Inflammatory macrophage (primary cell): ENCODE results near the gene CLEC2L.
"Not testable (repeated sequence)": the region's sequence is repeated elsewhere in the genome, so short reads cannot be mapped to it uniquely, and the experiment has no call there.

Source experiments
- DNase-seq, 2 donors: peaks; one replicate each; pipeline ENCODE4 v3.0.0-alpha.2; 2020 to 2022

CLEC2L gene

DNA sequence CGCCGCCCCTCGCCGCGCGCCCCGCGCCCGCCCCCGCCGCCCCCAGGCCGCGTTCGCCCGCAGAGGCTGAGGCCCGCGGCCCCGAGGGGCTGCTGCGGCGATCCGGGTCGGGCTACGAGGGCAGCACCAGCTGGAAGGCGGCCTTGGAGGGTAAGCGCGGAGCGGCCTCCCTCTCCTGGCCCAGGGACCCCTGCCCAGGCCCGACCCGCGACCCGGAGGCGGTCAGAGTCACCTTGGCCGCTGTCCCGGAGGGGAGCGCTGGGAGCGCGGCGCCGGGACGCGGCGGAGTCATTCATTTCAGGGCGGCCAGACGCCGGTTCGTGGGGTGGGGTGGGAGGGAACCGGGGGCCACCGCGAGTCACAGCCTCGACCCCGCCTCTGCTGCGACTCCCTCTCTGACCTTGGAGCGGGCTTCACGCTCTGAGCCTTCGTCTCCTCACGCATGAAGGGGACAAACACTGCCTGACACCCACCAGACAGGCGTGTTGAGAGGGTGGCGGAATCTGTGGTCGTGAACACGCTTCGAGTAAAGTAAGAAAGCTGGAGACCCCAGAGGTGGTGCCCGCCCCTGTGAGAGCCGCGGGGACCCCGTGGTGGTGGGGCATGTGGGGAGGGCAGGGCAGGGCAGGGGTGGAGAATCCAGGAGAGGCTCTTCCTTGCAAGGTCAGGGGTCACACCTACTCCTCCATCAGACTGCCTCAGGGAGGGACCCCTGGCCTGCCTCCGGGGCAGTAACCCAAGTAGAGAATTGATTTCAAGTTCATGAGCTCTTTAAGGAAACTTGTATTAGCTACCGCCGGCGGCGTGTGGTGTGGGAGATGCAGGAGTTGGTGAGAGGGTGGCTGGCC, 707 bp downstream of the CLEC2L start:
- DNase-seq, result no peak

DNA sequence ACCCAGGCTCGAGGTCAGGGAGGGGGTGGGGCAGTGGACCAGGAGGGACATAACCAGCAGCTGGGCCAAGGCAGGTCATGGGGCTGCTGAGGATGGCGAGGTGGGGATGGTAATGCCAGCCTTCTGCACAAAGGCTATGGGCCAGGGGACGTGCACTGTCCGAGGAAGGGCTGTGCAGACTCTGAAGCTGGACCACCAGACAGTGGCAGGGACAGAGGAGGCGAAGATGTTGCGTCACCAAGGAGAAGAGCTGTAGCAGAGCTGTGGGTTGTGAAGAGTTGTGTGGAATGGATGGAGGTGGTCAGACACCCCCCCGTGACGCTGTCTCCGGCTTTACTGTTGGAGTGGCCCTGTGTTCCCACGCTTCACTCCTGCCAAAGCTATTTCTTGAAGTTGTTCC, 1.8 kb downstream of the CLEC2L start:
- no peak for DNase-seq

DNA sequence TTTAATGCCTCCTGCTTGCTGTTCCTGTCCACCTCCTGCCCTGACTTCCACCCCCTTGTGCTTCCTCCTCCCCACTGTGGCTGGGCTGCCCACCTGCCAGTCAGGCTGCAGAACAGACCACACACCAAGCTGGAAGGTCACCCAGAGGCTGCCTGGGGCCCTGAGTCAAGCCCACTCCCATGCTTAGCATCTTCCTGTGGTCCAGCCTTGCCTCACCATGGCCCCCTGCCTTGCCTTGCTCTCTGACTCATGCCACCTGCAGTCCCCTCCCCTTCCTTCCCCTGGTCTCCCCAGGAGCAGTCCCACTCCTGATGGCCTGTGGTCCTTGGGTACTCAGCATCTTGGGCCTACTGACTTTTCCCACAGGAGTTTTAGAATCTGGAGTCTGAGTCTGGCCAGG, 2.3 kb downstream of the CLEC2L start:
- no peak for DNase-seq

DNA sequence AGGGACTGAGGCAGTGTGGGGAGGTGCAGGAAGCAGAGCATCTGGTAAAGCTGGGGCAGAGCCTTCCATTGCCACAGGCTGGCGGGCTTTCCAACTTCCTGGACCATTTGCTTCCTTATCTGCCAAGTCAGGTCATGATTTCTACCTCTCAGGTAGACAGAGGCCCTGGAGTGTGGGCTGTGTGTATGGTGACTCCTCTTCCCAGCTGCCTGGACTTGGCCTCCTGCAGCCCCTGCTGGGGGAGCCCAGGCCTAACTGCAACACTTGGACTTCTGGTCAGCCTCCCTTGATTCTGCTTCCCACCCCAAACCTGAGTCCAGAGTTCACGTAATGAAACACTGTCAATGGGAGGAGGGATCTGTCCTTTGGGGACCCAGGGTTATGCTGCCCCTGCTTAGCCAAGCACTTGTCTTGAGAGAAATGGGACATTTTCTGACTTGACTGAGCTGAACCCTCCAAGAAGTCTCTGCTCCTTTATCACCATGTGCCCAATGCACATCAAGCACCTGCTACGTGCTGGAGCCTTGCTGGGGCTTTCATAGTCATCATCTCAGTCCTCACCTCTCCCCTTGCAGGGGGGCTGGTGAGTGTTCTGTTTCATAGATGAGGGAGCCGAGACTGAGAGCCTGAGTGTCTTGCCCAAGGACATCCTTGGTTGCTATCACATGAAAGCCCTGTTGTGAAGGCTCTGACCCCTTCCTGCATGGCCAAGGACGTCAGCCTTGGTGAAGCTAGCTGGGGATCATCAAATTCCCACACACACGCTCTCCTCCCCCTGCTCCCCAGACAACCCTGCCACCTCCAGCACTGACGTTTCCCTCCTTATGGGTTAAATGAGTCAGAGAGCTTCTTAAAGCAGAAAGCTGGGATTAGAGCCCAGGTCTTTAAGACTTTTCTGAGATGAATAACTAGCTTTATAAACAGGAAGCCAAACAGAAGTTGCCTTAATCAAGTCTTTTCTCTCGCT, 3.4 kb downstream of the CLEC2L start:
- DNase-seq, result peak in 1 of 2 donors; percentile 8

DNA sequence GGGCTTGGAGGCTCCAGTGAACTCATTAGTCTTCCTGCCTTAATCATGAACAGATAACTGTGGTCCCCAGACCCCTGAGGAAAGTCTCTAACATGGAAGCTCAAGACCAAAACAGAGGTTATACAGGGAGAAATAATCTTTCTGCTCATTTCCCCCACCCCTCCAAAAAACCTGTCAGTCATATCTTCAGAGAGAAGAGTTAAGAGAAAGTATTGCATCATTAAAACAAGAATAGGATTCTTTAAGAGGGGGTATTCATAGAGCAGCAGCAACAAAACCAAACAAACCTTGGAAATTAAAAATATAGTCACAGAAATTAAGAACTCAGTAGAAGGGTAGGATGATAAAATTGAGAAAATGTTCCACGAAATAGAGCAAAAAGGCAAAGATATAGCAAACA, 7.6 kb downstream of the CLEC2L start:
- DNase-seq, result no peak

DNA sequence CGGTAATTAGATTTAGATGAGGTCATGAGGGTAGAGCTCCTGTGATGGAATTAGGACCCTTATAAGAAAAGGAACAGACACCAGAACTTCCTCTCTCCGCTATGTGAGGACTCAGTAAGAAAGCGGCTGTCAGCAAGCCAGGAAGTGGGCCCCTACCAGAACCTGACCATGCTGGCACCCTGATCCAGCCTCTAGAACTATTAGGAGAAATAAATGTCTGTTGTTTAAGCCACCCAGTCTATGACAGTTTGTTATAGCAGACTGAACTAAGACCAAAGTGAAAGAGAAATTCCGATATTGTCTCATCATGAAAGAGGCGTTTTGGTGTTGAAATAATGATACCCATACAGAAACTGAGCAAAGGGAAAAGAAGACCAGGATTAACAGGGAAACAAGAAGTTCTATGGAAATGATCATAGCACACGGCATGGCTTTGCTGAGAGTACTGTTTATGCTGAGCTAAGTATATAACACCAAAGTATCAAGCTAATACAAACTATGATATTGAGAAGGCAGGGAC, 9.2 kb downstream of the CLEC2L start:
- DNase-seq, result peak in 1 of 2 donors; percentile 4

DNA sequence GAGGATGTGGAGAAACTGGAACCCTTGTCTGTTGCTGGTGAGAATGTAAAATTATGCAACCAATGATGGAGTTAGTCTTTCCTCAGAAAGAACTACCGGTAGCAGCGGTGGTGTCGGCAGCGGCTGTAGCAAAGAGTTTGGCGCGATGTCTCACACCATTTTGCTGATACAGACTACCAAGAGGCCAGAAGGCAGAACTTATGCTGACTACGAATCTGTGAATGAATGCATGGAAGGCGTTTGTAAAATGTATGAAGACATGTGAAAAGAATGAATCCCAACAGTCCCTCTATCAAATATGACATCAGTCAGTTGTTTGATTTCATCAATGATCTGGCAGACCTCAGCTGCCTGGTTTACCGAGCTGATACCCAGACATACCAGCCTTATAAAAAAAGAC, 10.6 kb downstream of the CLEC2L start:
- no peak for DNase-seq

DNA sequence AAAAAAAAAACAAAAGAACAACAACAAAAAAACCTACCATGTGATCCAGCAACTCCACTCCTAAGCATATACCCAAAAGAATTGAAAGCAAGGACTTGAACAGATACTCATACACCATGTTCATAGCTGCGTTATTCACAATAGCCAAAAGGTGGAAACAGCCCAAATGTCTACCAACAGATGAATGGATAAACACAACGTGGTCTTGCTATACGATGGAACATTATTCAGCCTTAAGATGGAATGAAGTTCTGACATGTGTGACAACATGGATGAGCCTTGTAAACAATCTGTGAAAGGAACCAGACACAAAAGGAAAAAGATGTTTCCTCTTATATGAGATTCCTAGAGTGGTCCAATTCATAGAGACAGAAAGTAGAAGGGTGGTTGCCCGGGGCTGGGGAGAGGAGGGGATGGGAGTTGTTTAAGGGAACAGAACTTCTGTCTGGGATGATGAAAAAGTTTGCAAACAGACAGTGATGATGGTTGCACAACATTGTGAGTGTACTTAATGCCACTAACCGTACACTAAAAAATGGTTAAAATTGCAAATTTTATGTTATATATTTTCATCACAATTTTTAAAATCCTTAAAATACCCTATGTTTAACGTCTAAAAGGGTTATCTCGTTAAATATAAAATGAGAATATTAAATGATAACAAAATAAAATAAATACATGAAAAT, 11.6 kb downstream of the CLEC2L start:
- no peak for DNase-seq

DNA sequence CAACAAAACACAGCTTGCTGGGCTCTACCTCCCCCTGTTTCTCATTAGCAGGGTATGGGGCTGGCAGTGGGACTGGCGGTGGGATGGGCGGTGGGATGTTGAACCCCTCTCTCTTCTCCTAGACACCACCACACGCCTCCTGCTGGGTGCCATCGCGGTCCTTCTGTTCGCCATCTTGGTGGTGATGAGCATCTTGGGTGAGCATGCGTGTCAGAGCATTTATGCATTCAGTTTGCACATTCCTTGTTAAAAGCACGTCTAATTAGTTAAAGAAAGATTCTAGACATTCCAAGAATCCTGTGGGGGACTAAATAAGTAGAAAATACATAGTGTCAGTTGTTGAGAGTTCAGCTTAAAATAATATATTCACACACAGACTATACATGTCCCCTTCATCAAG, 12.7 kb downstream of the CLEC2L start:
- DNase-seq, result no peak

DNA sequence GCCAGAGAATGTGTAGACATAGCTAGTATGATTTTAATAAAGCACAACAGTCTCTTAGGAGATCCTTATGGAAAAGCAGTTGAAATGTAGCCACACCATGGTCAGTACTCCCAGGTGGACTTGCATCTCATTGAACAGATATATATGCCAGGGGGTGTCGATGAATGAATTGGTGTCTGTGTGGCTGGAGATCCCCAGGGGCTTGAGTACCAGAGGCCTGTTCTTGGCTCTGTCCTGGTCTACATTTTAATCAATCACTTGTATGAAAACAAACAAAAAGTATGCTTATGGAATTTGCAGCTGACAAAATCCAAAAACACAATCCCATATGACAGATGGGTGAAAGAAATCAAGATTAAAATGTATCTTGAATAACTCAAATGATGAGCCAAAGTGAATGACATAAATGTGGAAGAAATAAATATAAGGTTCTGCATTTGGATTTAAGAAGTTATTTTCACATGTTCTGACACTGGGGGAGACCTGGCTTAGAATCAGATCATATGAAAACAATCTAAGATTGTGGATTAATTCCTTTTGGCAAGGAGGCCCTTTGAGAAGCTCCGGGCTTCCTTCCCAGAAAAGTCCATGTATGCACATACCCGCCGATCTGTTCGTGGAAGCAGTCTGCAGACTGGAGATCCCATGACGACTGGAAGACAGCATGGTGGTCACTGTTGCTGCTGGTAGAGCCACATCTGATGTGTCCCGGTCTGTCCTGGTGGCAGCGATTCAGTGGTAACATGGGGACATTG, 15.6 kb downstream of the CLEC2L start:
- DNase-seq, result no peak

DNA sequence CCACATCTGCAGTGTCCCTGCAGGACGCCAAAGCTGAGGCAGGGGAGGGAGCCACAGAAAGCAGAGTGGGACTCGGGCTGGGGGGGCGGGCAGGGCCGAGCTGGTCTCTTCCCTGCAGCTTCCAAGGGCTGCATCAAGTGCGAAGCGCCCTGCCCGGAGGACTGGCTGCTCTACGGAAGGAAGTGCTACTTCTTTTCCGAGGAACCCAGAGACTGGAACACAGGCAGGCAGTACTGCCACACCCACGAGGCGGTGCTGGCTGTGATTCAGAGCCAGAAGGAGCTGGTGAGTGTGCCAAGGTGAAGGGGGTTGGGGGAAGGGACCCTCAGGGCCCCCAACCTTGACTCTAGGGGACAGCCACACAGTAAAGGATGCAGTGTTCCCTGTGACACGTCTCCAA, 16.7 kb downstream of the CLEC2L start:
- no peak for DNase-seq

DNA sequence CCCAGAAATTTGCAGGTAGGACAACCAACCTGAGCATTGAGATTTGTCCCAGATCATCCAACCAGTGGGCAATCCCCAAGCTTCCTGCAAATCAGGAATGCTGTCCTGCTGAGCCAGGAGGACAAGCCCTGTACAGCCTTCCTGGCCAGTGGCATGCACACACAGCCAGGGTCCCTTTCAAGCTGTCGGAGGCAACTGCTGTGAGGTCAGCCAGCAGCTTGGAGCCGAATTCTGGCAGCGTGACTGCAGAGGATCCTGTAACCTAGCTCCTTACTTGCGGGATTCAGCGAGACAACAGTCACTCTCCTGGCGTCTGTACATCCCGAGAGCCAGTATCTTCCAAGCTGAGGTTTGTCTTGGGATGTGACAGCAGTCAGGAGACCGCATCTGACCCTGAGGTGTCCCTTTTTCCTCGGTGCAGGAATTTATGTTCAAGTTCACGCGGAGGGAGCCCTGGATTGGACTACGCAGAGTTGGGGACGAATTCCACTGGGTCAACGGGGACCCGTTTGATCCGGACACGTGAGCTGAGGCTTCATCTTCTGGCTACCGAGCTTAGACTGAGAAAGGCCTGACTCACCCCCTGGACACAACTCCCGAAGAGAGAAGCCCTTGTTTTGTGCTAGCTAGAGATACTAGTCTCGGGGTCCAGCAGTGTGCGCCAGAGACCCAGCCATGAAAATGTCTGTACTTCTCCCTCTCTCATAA, 18.3 kb downstream of the CLEC2L start:
- DNase-seq, result no peak

DNA sequence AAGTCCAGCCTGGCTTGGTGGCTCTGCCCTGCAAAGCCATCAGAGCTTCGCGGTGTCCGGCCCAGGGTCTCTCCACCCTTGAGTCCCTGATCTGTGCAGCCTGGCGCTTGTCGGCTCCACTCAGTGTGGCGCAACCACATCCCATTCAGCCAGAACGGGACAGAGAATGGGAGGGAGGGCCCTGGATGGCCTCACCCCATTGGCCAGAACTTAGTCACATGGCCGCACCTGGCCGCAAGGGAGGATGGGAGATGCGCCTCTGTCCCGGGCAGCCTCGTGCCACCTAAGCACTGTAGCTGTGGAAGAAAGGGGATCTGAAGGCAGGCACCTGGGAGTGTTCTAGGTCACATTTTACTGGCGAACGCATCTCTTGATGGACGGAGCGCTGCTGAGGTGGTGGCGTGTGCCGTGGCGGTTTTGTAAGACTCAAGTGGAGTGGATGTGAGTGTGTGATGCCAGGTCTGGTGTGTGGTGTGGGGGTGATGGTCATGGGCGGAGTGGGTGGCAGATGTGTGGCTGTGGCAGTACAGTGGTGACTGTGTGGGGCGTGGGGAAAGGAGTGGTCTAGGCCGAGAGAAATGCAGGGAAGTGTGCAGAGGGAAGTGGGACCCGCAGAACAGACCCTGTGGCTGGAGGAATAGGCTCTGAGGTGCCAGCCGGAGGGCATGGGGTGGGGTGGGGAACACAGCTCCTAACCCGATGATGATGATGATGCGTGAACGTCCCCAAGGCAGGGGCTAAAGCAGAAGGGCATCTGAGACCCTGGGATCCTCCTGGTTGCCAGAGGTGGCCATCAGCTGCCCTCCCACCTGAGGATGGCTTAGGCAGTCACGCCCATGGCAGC, 19.0 kb downstream of the CLEC2L start:
- DNase-seq, result no peak

DNA sequence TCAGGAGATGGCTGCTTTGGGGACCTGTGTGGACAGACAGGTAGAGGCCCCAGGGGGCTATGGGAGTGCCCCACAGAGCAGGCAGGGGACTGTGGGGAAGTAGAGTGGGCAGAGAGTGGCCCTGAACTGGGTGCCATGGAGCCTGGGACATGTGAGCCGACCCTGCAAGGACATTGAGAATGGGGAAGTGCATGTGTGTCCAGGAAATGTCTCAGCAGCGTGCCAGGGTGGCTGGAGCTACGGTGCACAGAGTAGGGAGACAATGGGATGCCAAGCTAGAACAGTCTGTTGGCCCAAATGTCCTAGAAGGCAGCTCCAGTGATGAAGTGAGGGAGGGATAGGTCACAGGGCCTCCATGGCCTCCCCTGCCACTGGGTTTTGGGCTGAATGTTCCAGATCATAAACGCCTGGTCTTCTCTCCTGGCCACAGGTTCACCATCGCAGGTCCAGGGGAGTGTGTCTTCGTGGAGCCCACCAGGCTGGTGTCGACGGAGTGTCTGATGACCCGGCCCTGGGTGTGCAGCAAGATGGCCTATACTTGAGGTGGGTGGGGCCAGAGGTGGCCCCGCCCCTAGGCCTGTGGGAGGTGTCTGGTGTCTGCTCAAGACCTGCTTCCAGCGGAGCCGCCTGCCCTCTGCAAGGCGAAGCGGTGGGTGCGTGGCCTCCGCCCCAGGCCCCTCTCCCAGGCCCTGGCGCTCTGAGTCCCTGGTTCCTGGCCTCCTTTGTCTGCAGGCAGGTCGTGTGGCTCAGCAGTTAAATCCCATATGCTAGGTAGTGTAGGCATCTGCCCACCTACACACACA, 20.5 kb downstream of the CLEC2L start:
- DNase-seq, result peak; percentile 42 to 61

DNA sequence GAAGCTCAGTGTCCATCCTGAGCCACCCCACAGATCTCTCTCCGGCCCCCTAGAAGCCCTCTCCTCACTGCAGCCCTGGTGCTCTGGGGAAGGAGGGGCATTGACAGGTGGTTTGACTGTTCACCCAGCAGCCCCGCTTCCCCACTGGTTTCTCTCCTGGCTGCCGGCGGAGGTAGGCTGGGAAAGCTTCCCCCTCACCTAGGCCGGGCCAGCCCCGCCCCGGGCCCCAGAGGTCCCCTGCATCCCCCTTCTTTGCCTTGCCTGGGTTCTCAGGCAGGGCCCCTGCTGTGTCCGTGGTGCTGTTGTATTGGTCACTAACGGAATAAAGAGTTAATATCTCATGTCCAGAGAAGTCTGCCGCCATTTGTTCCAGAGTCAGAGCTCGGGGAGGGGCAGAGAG, 21.2 kb downstream of the CLEC2L start:
- DNase-seq, result no peak

DNA sequence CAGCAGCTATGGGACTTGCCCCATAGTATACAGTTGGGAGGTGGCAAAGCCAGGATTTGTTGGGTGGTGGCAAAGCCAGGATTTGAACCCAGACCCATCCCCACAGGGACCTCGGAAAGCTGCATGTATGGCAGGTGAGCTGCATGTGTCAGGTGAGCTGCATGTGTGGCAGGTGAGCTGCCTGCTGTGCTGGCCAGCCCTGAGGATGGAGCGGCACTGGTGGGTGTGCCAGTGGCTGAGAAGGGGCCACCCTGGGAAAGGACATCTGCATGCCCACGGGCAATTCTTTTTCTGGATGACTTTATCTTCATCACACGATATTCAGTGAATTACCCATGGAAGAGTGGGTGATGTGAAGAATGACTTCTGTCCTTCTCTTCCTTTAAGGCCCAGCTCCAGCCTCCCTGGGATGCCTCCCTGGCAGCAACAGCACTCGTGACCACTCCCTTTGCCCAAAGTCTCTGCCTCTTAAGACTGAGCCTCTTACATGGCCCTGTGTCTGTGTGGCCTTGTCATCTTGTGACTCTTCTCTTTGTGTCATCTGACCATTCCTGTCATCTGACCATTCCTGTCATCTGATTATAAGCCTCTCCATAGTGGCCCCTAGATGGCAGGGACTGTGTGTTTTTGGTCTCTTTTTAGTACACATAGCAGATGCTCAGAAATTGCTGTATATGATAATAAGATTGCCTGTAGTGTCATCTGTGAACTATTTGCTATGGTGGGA, 25.0 kb downstream of the CLEC2L start:
- peak; percentile 36 to 57 for DNase-seq

DNA sequence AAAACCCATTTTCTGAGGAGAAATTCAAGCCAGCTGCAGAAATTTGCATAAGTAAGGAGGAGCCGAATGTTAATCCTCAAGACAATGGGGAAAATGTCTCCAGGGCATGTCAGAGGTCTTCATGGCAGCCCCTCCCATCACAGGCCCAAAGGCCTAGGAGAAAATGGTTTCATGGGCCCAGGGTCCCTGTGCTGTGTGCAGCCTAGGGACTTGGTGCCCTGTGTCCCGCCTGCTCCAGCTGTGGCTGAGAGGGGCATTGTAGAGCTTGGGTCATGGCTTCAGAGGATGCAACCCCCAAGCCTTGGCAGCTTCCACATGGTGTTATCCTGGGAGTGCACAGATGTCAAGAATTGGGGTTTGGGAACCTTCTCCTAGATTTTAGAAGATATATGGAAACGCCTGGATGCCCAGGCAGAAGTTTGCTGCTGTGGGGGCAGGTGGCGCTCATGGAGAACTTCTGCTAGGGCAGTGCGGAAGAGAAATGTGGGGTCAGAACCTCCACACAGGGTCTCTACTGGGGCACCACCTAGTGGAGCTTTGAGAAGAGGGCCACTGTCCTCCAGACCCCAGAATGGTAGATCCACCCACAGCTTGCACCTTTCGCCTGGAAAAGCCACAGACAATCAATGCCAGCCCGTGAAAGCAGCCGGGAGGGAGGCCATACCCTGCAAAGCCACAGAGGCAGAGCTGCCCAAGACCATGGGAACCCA, 30.7 kb downstream of the CLEC2L start:
- DNase-seq, result not testable (repeated sequence)
